H9 (cell line): ENCODE data around the gene H19. TPM values are rescaled to one million over a fixed set of nuclear protein-coding genes. Genes with fewer than 3 reads are reported as not detected.

ENCODE experiments used
- DNase-seq: peaks from one replicate; pipeline ENCODE4 v3.0.0-alpha.2; 2017
- H2AFZ ChIP-seq: one replicate; pipeline ENCODE4 v1.6.1; 2013; ENCODE audit warnings: mild to moderate bottlenecking, low read length, control low read depth, moderate library complexity
- H2AK5ac ChIP-seq: 2 replicates; pipeline ENCODE4 v1.6.1; 2013; ENCODE audit warnings: low read length, control low read depth, mixed read lengths; ENCODE audit not compliant: insufficient read length
- H2BK120ac ChIP-seq: one replicate; pipeline ENCODE4 v1.6.1; 2013; ENCODE audit warnings: low read depth, mild to moderate bottlenecking, low read length, control low read depth, inconsistent platforms; ENCODE audit not compliant: poor library complexity, severe bottlenecking
- H2BK12ac ChIP-seq: 2 replicates; pipeline ENCODE4 v1.6.1; 2013; ENCODE audit warnings: low read length, control low read depth, mixed read lengths, low read depth; ENCODE audit not compliant: insufficient read length
- H2BK15ac ChIP-seq: 2 replicates; pipeline ENCODE4 v1.6.1; 2013; ENCODE audit warnings: low read depth, low read length, control low read depth
- H2BK20ac ChIP-seq: one replicate; pipeline ENCODE4 v1.6.1; 2013; ENCODE audit warnings: low read depth, mild to moderate bottlenecking, low read length, control low read depth, inconsistent platforms; ENCODE audit not compliant: poor library complexity, severe bottlenecking
- H2BK5ac ChIP-seq: 2 replicates; pipeline ENCODE4 v1.6.1; 2013; ENCODE audit warnings: low read length, control low read depth, mixed read lengths; ENCODE audit not compliant: insufficient read length
- H3K14ac ChIP-seq: 2 replicates; pipeline ENCODE4 v1.6.1; 2013; ENCODE audit warnings: low read length, control low read depth; ENCODE audit not compliant: insufficient read depth
- H3K18ac ChIP-seq: 2 replicates; pipeline ENCODE4 v1.6.1; 2013; ENCODE audit warnings: low read depth, mild to moderate bottlenecking, mixed read lengths, low read length, control low read depth; ENCODE audit not compliant: insufficient read length
- H3K23ac ChIP-seq: 2 replicates; pipeline ENCODE4 v1.6.1; 2013; ENCODE audit warnings: low read length, control low read depth, mixed read lengths, low read depth; ENCODE audit not compliant: insufficient read length
- H3K23me2 ChIP-seq: 2 replicates; pipeline ENCODE4 v1.6.1; 2013; ENCODE audit warnings: low read depth, mild to moderate bottlenecking, mixed read lengths, low read length, control low read depth; ENCODE audit not compliant: insufficient read length, poor library complexity, severe bottlenecking
- H3K27ac ChIP-seq: 2 replicates; pipeline ENCODE4 v1.5.1; 2013; ENCODE audit warnings: low read length, control low read depth, mixed read lengths, low read depth; ENCODE audit not compliant: insufficient read length
- H3K27me3 ChIP-seq: 2 replicates; pipeline ENCODE4 v1.6.1; 2013; ENCODE audit warnings: low read length, control low read depth, inconsistent platforms; ENCODE audit not compliant: insufficient read depth
- H3K4ac ChIP-seq: 2 replicates; pipeline ENCODE4 v1.6.1; 2013; ENCODE audit warnings: low read depth, mild to moderate bottlenecking, control low read depth, inconsistent platforms, low read length, moderate library complexity
- H3K4me1 ChIP-seq: 2 replicates; pipeline ENCODE4 v1.6.1; 2013; ENCODE audit warnings: low read length, control low read depth, inconsistent platforms; ENCODE audit not compliant: insufficient read depth
- H3K4me2 ChIP-seq: 2 replicates; pipeline ENCODE4 v1.6.1; 2013; ENCODE audit warnings: low read length, control low read depth, mixed read lengths; ENCODE audit not compliant: insufficient read length, insufficient read depth
- H3K56ac ChIP-seq: 2 replicates; pipeline ENCODE4 v1.6.1; 2013; ENCODE audit warnings: low read depth, mild to moderate bottlenecking, mixed read lengths, low read length, control low read depth; ENCODE audit not compliant: insufficient read length
- H3K79me1 ChIP-seq: 2 replicates; pipeline ENCODE4 v1.6.1; 2013; ENCODE audit warnings: low read depth, mild to moderate bottlenecking, moderate library complexity, low read length, control low read depth, inconsistent platforms; ENCODE audit not compliant: insufficient read depth, poor library complexity, severe bottlenecking
- H3K79me2 ChIP-seq: 2 replicates; pipeline ENCODE4 v1.6.1; 2013; ENCODE audit warnings: low read length, control low read depth, inconsistent platforms; ENCODE audit not compliant: insufficient read depth
- H3K9ac ChIP-seq: 2 replicates; pipeline ENCODE4 v1.6.1; 2013; ENCODE audit warnings: low read length, control low read depth, mixed read lengths; ENCODE audit not compliant: insufficient read length; ENCODE audit errors: extremely low read depth
- H3K9me3 ChIP-seq: one replicate; pipeline ENCODE4 v1.6.1; 2013; ENCODE audit warnings: low read depth, low read length, inconsistent platforms; ENCODE audit not compliant: control insufficient read depth
- H3T11ph ChIP-seq: one replicate; pipeline ENCODE4 v1.6.1; 2013; ENCODE audit warnings: mild to moderate bottlenecking, low read length, control low read depth, inconsistent platforms
- H4K20me1 ChIP-seq: one replicate; pipeline ENCODE4 v1.6.1; 2013; ENCODE audit not compliant: control insufficient read depth, insufficient read length, insufficient read depth
- H4K5ac ChIP-seq: 2 replicates; pipeline ENCODE4 v1.6.1; 2013; ENCODE audit warnings: low read depth, mild to moderate bottlenecking, mixed read lengths, low read length, control low read depth; ENCODE audit not compliant: insufficient read length
- H4K8ac ChIP-seq: replicated peaks from 2 replicates; pipeline ENCODE4 v1.6.1; 2013; ENCODE audit warnings: low read length, control low read depth, mixed read lengths, low read depth; ENCODE audit not compliant: insufficient read length
- H4K91ac ChIP-seq: 2 replicates; pipeline ENCODE4 v1.6.1; 2013; ENCODE audit warnings: low read depth, mild to moderate bottlenecking, moderate library complexity, mixed read lengths, low read length, control low read depth; ENCODE audit not compliant: insufficient read length
- H3K27ac Mint-ChIP-seq, 3 experiments: 2 replicates in 2 of 3; 3 replicates in 1 of 3; pipeline ENCODE4 v1.8.0; 2020 to 2021; ENCODE audit warnings: mixed read lengths in 3 of 3, mild to moderate bottlenecking in 1 of 3, moderate library complexity in 1 of 3
- H3K27me3 Mint-ChIP-seq: 2 replicates; pipeline ENCODE4 v1.8.0; 2021; ENCODE audit warnings: low read depth, mild to moderate bottlenecking, moderate library complexity, mixed read lengths
- H3K36me3 Mint-ChIP-seq, 3 experiments: 2 replicates in 2 of 3; 3 replicates in 1 of 3; pipeline ENCODE4 v1.8.0; 2020 to 2021; ENCODE audit warnings: low read depth in 3 of 3, mixed read lengths in 3 of 3; ENCODE audit not compliant: insufficient read depth in 1 of 3
- H3K4me1 Mint-ChIP-seq, 2 experiments: 2 replicates each; pipeline ENCODE4 v1.8.0; 2020; ENCODE audit warnings: mixed read lengths in 2 of 2
- H3K4me3 Mint-ChIP-seq, 2 experiments: 2 replicates in 1 of 2; 3 replicates in 1 of 2; pipeline ENCODE4 v1.8.0; 2020 to 2021; ENCODE audit warnings: mild to moderate bottlenecking in 2 of 2, mixed read lengths in 2 of 2, moderate library complexity in 1 of 2
- H3K9me3 Mint-ChIP-seq, 2 experiments: 2 replicates in 1 of 2; 3 replicates in 1 of 2; pipeline ENCODE4 v1.8.0; 2020; ENCODE audit warnings: mild to moderate bottlenecking in 2 of 2, mixed read lengths in 2 of 2, moderate library complexity in 1 of 2
- WGBS: extraction: QIAGEN DNeasy Blood & Tissue Kit; methylation state at CpG from one replicate; pipeline ENCODE4 v1.1.7; 2013; ENCODE audit warnings: missing lambda C conversion rate, low lambda C conversion rate, mixed read lengths; ENCODE audit not compliant: insufficient read length; ENCODE audit errors: extremely low coverage; 5-methylcytosine and 5-hydroxymethylcytosine counted together
- total RNA-seq: library from RNA; stranded (reverse); gene quantifications from 2 replicates; pipeline ENCODE4 v1.2.1, GENCODE V29; 2021
- TF ChIP-seq, protein P1 (sequence below): fragments of 200-600 bp; sonication (generic); conservative IDR thresholded peaks from 3 replicates; pipeline ENCODE4 v1.8.0; 2021; ENCODE audit warnings: antibody characterized with exemption, mild to moderate bottlenecking

The H19 gene
- total RNA-seq, 1 experiment from 2014 or later, result 10.7 TPM

DNA sequence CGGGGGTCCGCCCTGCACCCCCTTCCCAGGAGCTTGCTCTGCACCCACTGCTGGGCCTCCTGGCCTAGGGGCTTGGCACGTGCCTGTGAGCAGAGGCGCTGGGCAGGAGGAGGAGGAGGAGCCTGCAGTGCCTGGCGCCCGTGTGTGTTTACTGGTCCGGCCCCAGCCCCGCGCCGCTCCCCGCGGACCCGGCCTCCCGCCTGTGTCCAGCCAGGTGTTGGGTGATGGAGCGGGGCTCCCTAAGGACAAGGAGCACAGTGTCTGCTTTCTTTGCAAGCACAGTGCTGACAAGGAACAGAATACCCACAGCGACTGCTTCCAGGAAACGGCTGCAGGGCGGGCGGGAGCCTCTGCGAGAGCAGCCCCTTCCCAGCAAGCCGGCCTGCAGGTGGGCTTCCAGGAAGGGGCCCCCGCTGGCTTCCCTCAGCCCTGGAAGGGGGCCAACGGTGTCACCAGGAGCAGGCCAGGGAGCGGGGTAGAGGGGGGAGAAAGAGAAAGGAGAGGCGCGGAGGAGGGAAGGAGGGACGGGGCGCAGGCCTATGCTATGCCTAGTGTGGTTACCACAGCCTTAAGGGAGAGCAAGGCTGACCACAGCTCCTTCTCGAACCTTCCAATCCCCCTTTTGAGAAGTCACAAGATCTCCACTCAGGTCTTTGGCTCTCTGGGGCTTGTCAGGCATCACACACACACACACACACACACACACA lies 6.6 kb downstream of the H19 start:
- H2BK15ac ChIP-seq, result no peak overlapping the region
- WGBS, result no CpG with 5 or more reads among the region's 29 CpGs

More for the DNA sequence above, 6.6 kb downstream of the H19 start:
- H3K23me2 ChIP-seq, result no peaks in the 10 kb centered on the region
- H2BK5ac ChIP-seq, result no peak overlapping the region
- no peak overlapping the region for H2BK20ac ChIP-seq
- no peaks in the 10 kb centered on the region for H3K79me2 ChIP-seq
- no peak overlapping the region for H2AK5ac ChIP-seq
- H3K9ac ChIP-seq, result no peak overlapping the region
- H4K8ac ChIP-seq, result no peak overlapping the region
- H2BK12ac ChIP-seq, result no peak overlapping the region
- no peak overlapping the region for H3K27ac ChIP-seq
- no peaks in the 10 kb centered on the region for H3K79me1 ChIP-seq
- no peaks in the 10 kb centered on the region for H3K9me3 ChIP-seq
- no peak overlapping the region for H3T11ph ChIP-seq
- H4K91ac ChIP-seq, result no peak overlapping the region
- no peak overlapping the region for H3K18ac ChIP-seq
- H3K4ac ChIP-seq, result no peak overlapping the region
- Mint-ChIP-seq H3K9me3 (no peaks in the 10 kb centered on the region), H3K27me3 (no peaks in the 10 kb centered on the region), H3K27ac (no peak overlapping the region), H3K36me3 (no peaks in the 10 kb centered on the region), H3K4me1 (no peaks in the 10 kb centered on the region; a peak in 1 of 4 replicates), H3K4me3 (no peak overlapping the region)
- H2BK120ac ChIP-seq, result no peak overlapping the region
- no peak overlapping the region for H3K4me2 ChIP-seq
- H4K20me1 ChIP-seq, result no peaks in the 10 kb centered on the region
- H3K4me1 ChIP-seq, result no peaks in the 10 kb centered on the region
- no peak overlapping the region for H3K56ac ChIP-seq
- no peaks in the 10 kb centered on the region for H3K27me3 ChIP-seq
- TF ChIP-seq, protein P1, sequence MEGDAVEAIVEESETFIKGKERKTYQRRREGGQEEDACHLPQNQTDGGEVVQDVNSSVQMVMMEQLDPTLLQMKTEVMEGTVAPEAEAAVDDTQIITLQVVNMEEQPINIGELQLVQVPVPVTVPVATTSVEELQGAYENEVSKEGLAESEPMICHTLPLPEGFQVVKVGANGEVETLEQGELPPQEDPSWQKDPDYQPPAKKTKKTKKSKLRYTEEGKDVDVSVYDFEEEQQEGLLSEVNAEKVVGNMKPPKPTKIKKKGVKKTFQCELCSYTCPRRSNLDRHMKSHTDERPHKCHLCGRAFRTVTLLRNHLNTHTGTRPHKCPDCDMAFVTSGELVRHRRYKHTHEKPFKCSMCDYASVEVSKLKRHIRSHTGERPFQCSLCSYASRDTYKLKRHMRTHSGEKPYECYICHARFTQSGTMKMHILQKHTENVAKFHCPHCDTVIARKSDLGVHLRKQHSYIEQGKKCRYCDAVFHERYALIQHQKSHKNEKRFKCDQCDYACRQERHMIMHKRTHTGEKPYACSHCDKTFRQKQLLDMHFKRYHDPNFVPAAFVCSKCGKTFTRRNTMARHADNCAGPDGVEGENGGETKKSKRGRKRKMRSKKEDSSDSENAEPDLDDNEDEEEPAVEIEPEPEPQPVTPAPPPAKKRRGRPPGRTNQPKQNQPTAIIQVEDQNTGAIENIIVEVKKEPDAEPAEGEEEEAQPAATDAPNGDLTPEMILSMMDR, result no peak
- H2AFZ ChIP-seq, result no peak overlapping the region
- H4K5ac ChIP-seq, result no peak overlapping the region
- no peak overlapping the region for H3K14ac ChIP-seq
- no peak overlapping the region for H3K23ac ChIP-seq
- DNase-seq, result no peak
